ENCODE data around the gene GABRR2.

The GABRR2 gene

GRCh38 chr6:89315249-89315885, at the start of gene GABRR2:
Gene GABRR2 (minus strand): TSS chr6:89315299. CDS start chr6:89315165, 134 bp downstream.
- no peak for DNase-seq

DNA sequence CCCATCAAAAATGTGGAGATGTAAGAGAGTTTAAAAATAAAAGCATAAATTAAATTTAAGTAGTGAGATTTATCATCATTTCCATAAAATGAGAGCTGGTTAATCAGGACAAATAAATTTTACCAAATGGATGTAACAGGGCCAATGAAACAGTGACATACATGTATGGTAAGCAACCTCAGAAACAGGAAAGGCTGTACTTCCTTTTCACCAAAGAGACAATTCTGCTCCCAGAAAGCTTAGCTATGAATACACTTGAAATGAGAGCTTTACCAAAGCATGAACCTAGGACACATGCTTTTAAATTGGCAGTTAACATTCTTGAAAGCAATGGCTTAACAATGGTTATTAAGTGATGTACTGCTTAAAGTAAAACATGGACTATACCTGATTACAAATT, 49.5 kb upstream of the GABRR2 start:
- DNase-seq, result no peak

DNA sequence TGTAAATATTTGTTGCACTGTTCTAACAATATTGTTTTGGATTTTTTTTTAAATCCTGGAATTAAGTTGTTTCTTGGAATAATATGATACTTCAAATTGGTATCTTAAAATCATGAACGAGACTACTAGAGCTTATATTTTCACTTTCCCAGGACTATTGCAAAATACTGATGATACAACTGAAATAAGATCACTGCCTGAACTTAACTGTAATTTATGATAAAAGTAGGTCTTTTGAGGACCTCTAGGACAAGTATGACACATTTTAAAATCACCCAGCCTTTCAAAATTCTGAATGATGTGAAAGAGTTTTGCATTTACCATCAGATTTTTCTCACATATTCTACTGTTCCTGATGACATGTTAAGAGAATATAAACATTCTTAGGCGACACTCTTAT, 46.1 kb upstream of the GABRR2 start:
- DNase-seq, result no peak

DNA sequence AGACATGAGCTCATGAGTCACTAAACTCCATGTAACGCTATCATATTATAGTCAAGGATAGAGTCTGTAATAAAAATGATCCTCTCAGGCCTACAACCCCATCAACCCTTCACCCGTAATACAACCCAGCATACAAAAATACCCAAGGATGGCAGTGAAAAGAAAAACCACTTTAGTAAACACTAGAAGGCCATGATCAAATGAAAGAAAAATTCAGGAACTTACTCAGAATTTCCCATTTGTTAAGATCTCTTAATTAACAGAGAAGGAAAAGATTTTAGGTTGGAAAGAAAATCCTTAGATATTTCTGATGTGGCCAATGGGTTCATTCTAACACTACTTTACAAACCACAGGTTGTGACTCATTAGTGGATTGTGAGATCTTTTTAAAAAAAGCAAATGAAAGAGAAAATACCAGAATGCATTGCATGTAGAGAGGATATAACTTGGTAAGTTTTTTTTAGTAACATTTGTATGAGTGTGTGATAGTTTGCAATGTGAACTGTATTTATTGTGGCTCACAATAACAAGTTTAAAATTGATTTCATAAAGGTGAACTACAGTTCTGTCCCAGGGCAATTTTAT, 45.4 kb upstream of the GABRR2 start:
- DNase-seq, result no peak

DNA sequence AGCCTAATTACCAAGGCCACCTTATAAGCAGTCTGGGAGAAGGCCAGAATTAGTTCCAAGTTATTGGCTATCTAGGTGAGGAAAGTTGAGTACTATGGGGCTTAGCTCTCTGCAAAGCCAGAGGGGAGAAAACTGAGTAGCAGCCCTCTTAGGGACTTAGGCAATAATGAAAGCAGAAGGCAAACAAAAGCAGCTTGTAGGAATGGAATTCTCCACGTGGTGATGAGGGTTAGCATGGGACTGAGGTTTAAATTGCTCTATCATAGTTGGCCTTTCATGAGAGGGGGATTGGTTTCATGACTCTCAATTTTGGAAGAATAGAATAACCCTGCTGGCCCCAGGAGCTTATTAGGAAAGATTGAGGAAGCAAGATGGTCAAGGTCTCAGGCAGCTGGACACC, 44.5 kb upstream of the GABRR2 start:
- no peak for DNase-seq

GRCh38 chr6:89357390-89357789, 42.3 kb upstream of the GABRR2 start:
- peak; percentile 28 for DNase-seq

GRCh38 chr6:89356642-89357170, 41.6 kb upstream of the GABRR2 start:
- DNase-seq, result no peak

DNA sequence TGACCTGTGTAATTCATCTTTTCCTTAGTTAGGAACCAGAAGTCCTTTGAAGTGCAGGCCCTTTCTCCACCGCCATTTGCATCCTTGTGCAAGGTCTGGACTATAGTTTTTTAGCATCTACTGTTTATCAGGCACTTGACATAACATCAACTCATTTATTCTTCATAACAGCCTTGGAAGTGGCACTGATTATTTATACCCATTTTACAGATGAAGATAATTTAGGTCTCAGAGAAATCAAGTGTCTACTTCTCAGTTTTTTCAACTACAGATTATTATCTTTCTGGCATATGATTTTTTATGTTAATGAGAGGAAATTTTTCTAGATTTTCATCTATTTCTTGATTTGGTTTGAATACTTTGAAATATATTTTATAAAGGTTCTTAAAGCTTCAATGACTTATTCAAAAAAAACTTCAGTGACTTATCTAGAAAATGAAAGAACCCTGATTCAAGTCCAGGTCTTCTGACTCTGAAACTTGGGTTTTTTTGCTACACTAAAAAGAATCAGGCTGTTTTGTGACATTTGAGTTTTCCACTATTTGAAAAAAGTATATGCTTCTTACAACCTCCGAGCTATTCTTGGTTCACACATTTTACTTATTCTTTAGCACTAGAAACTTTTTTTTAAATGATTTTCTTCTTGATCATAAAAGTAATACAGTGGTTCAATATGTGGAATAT, 40.6 kb upstream of the GABRR2 start:
- DNase-seq, result no peak

DNA sequence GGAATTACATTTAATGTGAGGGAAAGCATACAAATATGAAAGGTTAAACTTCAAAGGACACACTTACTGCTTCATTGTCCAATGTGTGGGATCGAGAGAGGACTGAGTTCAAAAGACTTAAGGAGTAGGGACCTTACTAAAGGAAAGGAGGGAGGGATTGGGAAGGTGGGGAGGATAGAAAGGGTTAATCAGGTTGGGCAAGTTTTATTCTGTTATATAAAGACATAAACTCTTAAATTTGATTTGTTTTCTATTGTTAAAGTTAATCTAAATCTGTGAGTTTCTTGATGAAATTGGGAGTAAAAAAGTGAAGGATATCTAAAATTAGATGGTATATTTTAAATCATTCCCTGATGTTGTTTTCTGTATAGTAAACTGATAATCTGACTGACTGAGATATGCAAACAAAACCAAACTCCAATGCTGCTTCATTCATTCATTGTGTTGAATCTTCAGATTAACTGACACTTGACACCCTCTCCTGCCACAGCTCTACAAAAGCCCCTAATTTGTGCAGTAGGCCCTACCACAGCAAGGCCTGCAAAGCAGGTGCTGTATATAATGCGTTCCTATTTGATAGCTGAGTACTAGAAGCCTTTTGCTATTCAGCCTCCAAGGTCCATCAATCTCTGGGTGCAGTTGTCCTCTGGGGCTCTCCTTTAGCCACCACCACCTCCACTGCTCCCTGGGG, 38.7 kb upstream of the GABRR2 start:
- no peak for DNase-seq

GRCh38 chr6:89353118-89353556, 38.0 kb upstream of the GABRR2 start:
- no peak for DNase-seq

DNA sequence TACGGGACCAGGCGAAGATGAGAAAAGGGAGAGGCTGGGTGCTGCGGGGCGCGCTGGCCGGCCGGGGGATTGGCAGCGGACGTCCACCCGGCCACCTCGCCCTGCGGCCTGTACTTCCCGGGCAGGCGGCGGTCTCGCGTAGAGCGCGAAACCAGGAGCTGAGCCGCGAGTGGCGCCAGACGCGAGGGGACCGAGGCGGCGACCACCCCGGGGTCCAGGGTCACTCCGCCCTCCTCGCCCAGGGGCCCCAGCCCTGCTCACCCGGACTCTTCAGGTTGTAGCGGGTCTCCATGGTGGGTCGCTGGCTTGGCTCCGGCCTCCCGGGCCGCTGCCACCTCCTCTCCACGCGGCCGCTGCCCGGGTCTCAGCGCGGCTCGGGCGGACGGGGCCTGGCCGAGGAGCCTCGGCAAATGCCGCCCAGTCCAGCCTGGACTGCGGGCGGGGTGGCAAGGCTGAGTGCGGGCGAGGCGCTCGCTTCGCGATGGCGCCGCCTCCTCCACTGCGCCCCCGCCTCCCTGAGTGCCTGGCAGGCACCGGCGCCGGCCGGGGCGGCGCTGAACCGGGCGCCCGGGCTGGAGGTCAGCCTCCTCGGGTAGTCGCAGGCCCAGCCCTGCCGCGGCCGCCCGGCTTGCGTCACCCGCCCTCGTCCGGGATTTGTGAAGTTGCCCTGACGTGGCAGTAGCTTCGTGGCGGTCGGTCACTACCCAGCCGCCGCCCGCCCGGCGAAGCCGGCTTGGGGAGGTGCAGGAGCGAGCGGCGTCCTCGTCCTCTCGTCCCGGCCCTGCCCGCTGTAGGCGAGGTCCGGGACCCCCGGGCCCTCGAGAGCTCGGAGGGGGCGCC, 37.4 kb upstream of the GABRR2 start, which contains the start of gene UBE2J1:
Gene UBE2J1, minus strand, starts transcription at position 445 of the 840 bp plus-strand sequence. Its CDS starts 153 bp downstream, at position 292.
- DNase-seq, result peak; percentile 85

- DNase-seq, result no peak
These were observed 36.7 kb upstream of the GABRR2 start for GRCh38 chr6:89351671-89352277.

DNA sequence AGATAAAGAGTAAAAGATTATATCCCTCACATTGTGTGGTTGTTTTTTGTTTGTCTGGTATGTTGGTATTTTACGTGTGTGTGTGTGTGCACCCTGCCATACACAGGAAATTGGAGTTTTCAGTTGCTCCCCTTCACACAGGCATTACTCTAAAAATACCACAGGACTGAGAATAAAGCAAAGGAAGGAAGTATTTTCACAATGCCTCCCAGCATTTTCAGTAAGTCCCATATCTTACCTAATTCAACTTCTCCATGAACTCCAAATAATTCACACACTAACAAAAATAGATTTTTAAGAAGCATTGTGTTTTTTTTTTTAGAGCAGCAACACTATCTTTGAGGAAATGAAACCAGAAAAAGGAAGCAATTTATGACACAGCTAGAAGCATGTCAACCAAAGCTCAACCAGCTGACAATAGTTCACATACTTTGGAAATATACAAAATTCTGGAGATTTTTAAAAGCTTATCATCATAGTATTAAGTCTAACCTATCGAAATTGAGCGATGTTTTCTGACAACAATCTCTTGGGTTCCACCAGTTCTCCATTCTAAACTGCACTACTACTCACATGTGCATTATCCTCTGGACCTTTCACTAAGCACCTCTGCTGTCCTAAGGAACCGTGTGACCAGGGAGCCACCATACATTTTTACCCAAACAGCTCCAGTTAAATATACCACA, 35.3 kb upstream of the GABRR2 start:
- peak; percentile 47 for DNase-seq

DNA sequence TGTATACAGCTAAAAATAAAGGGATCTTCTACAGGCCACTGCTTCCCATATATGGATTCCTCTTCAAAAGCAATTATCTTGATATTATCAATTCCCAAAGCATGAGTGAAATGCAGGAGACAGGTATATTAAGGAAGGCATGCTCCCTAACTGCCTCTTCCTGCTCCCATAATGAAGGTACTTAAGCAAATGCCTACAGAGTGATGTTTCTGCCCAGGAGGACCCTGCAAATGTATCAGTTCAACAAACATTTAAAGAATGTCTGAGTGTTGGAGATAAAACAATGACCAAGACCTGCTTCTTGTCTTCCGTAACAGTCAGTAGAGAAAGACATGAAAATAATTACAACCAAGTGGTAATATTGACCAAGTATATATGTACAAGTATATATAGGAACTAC, 33.3 kb upstream of the GABRR2 start:
- no peak for DNase-seq

DNA sequence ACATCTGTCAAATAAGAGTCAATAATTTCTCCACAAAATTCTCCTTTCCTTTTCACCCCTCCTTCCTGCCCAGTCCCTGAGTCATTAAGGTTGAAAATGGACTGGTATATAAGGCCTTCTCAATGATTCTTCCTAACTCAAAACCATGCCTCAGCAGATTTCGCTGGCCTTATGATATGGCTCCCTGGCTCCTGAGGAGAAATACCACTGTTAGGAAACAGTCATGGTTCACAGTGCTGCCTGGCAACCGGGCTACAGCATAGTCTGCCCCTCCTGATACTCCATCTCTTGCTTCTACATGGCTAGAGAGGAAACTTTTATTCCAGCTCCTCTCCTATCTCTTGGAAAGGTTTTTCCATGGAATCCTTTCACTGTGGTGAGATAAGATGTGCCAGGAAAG, 32.7 kb upstream of the GABRR2 start:
- DNase-seq, result no peak

DNA sequence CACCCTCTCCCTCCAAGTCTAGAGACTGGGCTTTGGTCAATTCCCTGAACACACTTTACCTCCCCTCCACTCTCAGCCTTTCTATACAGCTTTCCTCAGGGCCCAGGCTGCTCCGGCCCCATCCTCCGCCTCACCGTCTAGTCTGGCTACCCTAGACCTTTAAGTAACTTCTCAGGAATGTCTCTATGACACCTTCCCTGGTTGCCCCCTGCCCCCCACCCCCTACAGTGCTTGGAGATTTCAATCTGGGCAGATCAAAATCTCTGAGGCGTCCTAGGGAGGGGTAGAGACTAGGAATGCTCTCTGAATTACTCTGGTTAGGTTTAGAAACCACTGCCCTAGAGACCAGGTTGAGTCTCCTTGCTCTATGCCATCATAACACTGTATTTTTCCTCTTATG, 31.3 kb upstream of the GABRR2 start:
- no peak for DNase-seq

GRCh38 chr6:89339565-89339964, 24.5 kb upstream of the GABRR2 start:
- DNase-seq, result no peak

DNA sequence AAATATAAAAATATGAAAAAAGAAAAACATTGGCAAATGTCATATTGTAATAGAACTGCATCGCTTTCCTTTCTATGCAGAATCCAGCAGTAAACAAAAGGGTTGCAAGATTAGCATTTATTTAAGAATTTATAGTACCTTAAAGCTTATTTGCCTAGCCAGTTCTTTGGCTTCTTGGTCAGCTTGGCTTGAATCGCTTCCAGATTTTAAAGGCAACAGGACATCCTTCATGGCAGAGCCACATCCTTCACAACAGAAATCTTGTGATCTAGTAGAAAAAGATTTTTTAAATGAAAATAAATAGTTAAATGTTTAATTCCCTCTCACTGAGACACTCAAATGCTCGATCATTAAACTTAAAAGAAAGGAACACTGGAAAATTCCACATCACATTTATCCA, 20.1 kb upstream of the GABRR2 start:
- DNase-seq, result no peak

DNA sequence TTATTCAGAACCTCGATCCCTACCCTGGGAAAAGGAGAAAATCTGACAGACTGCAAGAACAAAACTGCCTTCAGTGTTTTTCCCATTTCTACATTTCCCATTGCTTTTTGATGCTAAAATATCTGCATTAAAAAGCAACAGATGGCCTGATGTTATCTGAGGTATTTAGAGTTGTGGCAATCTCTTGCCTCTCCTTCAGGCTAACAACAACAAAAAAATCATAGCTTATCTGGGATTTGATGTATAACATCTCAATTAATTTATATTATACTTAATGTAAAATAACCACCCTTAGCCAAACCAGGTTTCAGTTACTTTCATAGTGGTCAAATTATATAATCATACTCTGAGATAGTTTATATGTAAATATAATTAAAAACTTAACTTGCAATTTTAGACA, 15.8 kb upstream of the GABRR2 start:
- no peak for DNase-seq

DNA sequence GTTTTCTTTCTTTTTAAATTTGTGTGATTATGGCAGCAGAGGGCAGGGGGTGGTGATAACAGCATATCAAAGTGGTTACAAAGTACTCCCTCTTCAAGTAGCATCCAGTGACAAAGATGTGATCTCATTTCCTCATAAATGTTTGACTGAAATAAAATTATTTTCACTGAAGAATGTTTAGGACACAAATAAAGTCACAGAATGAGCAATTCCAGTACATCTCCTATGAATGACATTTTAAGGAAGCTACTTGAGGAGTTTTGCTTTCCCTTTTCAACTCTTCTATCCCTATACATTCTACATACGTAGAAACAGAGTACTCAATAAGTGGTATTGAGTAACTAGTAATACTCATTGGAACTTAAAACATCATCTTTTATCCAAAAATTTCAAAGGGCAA, 13.9 kb upstream of the GABRR2 start:
- no peak for DNase-seq

- no peak for DNase-seq
These were observed 9.2 kb upstream of the GABRR2 start for GRCh38 chr6:89324304-89324703.

All from CD4-positive, alpha-beta T cell treated with Interleukin-21 for 1 hour (primary cell).